22Rv1 (cell line): Measurements from ENCODE around the gene RPS19.

ENCODE experiments used
- H3K27ac ChIP-seq: fragments of 450-650 bp; 2 replicates; pipeline ENCODE4 v1.5.1; 2017
- CTCF ChIP-seq: fragments of 450-650 bp; IDR thresholded peaks from 2 replicates; pipeline ENCODE4 v1.5.1; 2017; ENCODE audit warnings: mild to moderate bottlenecking
- ZFX ChIP-seq: fragments of 450-650 bp; IDR thresholded peaks from 2 replicates; pipeline ENCODE4 v1.6.1; 2017; ENCODE audit warnings: antibody characterized with exemption, borderline replicate concordance

RPS19 gene

GRCh38 chr19:41859618-41860418, at the start of gene RPS19:
RPS19 (plus strand) TSS chr19:41860255; CDS start chr19:41860775, 520 bp downstream.
- peak within 1 kb of the TSS; percentile 90 for H3K27ac ChIP-seq
- TF ChIP-seq ZFX (no peak), CTCF (peak; percentile 73)

GRCh38 chr19:41810301-41810700, 49.8 kb upstream of the RPS19 start:
- no peak overlapping the region for H3K27ac ChIP-seq
- TF ChIP-seq CTCF (no peak), ZFX (no peak)

- H3K27ac ChIP-seq = no peak overlapping the region
- no peak for TF ChIP-seq ZFX
- TF ChIP-seq CTCF = no peak
Measured at GRCh38 chr19:41811036-41811435, 49.0 kb upstream of the RPS19 start.

GRCh38 chr19:41811981-41812380, 48.1 kb upstream of the RPS19 start:
- TF ChIP-seq ZFX = no peak
- TF ChIP-seq CTCF = no peak
- H3K27ac ChIP-seq = no peak overlapping the region

- TF ChIP-seq ZFX (no peak), CTCF (no peak)
- no peak overlapping the region for H3K27ac ChIP-seq
Measured at GRCh38 chr19:41813911-41814310, 46.1 kb upstream of the RPS19 start.

GRCh38 chr19:41815301-41815700, 44.8 kb upstream of the RPS19 start:
- no peak overlapping the region for H3K27ac ChIP-seq
- TF ChIP-seq CTCF (no peak), ZFX (no peak)

GRCh38 chr19:41816761-41817160, 43.3 kb upstream of the RPS19 start:
- TF ChIP-seq CTCF = no peak
- no peak overlapping the region for H3K27ac ChIP-seq
